ENCODE measurements around the gene COG3. TPM values are rescaled to one million over a fixed set of nuclear protein-coding genes. Genes with fewer than 3 reads are reported as not detected.

The COG3 gene
- polyA plus RNA-seq, 1 donor from 2014 or later = 90.2 TPM

DNA sequence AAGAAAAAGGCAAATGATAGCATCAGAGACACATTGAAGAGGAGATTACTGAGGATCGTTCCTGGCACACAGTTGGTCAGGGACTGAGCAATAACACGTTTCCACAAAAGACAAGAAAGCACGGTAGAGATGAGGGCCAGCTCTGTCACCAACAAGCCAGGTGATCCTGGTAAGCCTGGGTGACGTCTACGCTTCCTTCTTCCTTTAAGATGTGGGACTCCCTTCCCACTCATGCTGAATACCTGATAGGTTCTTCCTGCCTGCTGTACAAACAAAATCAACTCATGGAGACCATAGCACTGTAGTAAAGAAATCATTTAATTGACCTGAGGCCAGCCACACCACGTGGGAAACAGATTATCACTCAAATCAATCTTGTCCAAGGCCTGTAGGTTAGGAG, 19.7 kb upstream of the COG3 start:
- H3F3A ChIP-seq (ENCODE audit: insufficient read depth, low read length, poor library complexity, severe bottlenecking) = no peaks in the 10 kb centered on the region

DNA sequence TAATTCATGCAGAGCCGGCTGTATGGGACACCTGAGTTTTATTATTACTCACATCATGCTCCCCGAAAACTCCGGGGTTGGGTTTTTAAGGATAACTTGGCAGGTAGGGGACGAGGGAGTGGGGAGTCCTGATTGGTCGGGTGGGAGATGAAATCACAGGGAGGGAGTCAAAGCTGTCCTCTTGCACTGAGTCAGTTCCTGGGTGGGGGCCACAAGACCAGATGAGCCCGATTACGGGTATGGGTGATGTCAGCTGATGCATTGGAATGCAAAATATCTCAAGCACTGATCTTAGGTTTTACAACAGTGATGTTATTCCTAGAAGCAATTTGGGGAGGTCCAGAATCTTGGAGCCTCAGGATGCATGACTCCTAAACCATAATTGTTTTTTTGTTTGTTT, 18.6 kb upstream of the COG3 start:
- Histone ChIP-seq H3K9me2 (ENCODE audit: insufficient read depth, low read length) (no peaks in the 10 kb centered on the region), H4K20me1 (ENCODE audit: insufficient read depth) (no peaks in the 10 kb centered on the region), H3K9me3 (ENCODE audit: low read length) (no peaks in the 10 kb centered on the region), H3K27ac (ENCODE audit: low read length) (no peak overlapping the region), H3K36me3 (ENCODE audit: insufficient read depth, low read length) (no peaks in the 10 kb centered on the region), H3K79me2 (replicated peaks; ENCODE audit: insufficient read depth, low read length) (no peaks in the 10 kb centered on the region), H3K9ac (ENCODE audit: low read length) (no peak overlapping the region), H3F3A (ENCODE audit: insufficient read depth, low read length, poor library complexity, severe bottlenecking) (no peaks in the 10 kb centered on the region), H3K4me3 (ENCODE audit: low read length) (no peak overlapping the region), H3K4me2 (ENCODE audit: low read length) (no peak overlapping the region), H2AFZ (ENCODE audit: low read depth, low read length) (no peak overlapping the region), H3K27me3 (ENCODE audit: insufficient read depth, low read depth, low read length) (no peaks in the 10 kb centered on the region)
- TF ChIP-seq, protein P1, sequence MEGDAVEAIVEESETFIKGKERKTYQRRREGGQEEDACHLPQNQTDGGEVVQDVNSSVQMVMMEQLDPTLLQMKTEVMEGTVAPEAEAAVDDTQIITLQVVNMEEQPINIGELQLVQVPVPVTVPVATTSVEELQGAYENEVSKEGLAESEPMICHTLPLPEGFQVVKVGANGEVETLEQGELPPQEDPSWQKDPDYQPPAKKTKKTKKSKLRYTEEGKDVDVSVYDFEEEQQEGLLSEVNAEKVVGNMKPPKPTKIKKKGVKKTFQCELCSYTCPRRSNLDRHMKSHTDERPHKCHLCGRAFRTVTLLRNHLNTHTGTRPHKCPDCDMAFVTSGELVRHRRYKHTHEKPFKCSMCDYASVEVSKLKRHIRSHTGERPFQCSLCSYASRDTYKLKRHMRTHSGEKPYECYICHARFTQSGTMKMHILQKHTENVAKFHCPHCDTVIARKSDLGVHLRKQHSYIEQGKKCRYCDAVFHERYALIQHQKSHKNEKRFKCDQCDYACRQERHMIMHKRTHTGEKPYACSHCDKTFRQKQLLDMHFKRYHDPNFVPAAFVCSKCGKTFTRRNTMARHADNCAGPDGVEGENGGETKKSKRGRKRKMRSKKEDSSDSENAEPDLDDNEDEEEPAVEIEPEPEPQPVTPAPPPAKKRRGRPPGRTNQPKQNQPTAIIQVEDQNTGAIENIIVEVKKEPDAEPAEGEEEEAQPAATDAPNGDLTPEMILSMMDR (IDR thresholded peaks at IDR 0.05; ENCODE audit: poor library complexity, severe bottlenecking) = no peak
- no peak for TF ChIP-seq EP300 (conservative IDR thresholded peaks at IDR 0.05; ENCODE audit: poor library complexity, severe bottlenecking)
- TF ChIP-seq, protein P2, sequence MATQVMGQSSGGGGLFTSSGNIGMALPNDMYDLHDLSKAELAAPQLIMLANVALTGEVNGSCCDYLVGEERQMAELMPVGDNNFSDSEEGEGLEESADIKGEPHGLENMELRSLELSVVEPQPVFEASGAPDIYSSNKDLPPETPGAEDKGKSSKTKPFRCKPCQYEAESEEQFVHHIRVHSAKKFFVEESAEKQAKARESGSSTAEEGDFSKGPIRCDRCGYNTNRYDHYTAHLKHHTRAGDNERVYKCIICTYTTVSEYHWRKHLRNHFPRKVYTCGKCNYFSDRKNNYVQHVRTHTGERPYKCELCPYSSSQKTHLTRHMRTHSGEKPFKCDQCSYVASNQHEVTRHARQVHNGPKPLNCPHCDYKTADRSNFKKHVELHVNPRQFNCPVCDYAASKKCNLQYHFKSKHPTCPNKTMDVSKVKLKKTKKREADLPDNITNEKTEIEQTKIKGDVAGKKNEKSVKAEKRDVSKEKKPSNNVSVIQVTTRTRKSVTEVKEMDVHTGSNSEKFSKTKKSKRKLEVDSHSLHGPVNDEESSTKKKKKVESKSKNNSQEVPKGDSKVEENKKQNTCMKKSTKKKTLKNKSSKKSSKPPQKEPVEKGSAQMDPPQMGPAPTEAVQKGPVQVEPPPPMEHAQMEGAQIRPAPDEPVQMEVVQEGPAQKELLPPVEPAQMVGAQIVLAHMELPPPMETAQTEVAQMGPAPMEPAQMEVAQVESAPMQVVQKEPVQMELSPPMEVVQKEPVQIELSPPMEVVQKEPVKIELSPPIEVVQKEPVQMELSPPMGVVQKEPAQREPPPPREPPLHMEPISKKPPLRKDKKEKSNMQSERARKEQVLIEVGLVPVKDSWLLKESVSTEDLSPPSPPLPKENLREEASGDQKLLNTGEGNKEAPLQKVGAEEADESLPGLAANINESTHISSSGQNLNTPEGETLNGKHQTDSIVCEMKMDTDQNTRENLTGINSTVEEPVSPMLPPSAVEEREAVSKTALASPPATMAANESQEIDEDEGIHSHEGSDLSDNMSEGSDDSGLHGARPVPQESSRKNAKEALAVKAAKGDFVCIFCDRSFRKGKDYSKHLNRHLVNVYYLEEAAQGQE (IDR thresholded peaks at IDR 0.05; ENCODE audit: borderline replicate concordance) = no peak
- no peak for TF ChIP-seq SMC3 (conservative IDR thresholded peaks at IDR 0.05; ENCODE audit: poor library complexity)
- no peak for TF ChIP-seq MXI1 (conservative IDR thresholded peaks at IDR 0.05; ENCODE audit: poor library complexity, severe bottlenecking)
- TF ChIP-seq POLR2AphosphoS5 (IDR thresholded peaks at IDR 0.05) = no peak
- TF ChIP-seq TAF1 (IDR thresholded peaks at IDR 0.05; ENCODE audit: low read depth) = no peak
- no peak for TF ChIP-seq EZH2 (IDR thresholded peaks at IDR 0.05; ENCODE audit: borderline replicate concordance, insufficient read depth, low read length, poor library complexity, severe bottlenecking)
- TF ChIP-seq RAD21 (conservative IDR thresholded peaks at IDR 0.05) = no peak

More for the DNA sequence above, 19.7 kb upstream of the COG3 start:
- Histone ChIP-seq H3K27ac (ENCODE audit: low read length) (no peak overlapping the region), H2AFZ (ENCODE audit: low read depth, low read length) (no peak overlapping the region), H3K27me3 (ENCODE audit: insufficient read depth, low read depth, low read length) (no peaks in the 10 kb centered on the region), H4K20me1 (ENCODE audit: insufficient read depth) (no peaks in the 10 kb centered on the region), H3K4me2 (ENCODE audit: low read length) (no peak overlapping the region), H3K79me2 (replicated peaks; ENCODE audit: insufficient read depth, low read length) (no peaks in the 10 kb centered on the region), H3K4me3 (ENCODE audit: low read length) (no peak overlapping the region), H3K9ac (ENCODE audit: low read length) (no peak overlapping the region), H3K36me3 (ENCODE audit: insufficient read depth, low read length) (no peaks in the 10 kb centered on the region), H3K9me2 (ENCODE audit: insufficient read depth, low read length) (no peaks in the 10 kb centered on the region), H3K9me3 (ENCODE audit: low read length) (no peaks in the 10 kb centered on the region)
- TF ChIP-seq SMC3 (conservative IDR thresholded peaks at IDR 0.05; ENCODE audit: poor library complexity) = no peak
- no peak for TF ChIP-seq EP300 (conservative IDR thresholded peaks at IDR 0.05; ENCODE audit: poor library complexity, severe bottlenecking)
- TF ChIP-seq, protein P2 (IDR thresholded peaks at IDR 0.05; ENCODE audit: borderline replicate concordance) = no peak
- no peak for TF ChIP-seq POLR2AphosphoS5 (IDR thresholded peaks at IDR 0.05)
- no peak for TF ChIP-seq MXI1 (conservative IDR thresholded peaks at IDR 0.05; ENCODE audit: poor library complexity, severe bottlenecking)
- TF ChIP-seq, protein P1 (IDR thresholded peaks at IDR 0.05; ENCODE audit: poor library complexity, severe bottlenecking) = no peak
- TF ChIP-seq EZH2 (IDR thresholded peaks at IDR 0.05; ENCODE audit: borderline replicate concordance, insufficient read depth, low read length, poor library complexity, severe bottlenecking) = no peak
- TF ChIP-seq TAF1 (IDR thresholded peaks at IDR 0.05; ENCODE audit: low read depth) = no peak
- no peak for TF ChIP-seq RAD21 (conservative IDR thresholded peaks at IDR 0.05)

Data from neural cell (in vitro differentiated cells).